DOHH2 (cell line): ENCODE measurements around the gene ANP32E.
"Not testable (repeated sequence)": the region's sequence is repeated elsewhere in the genome, so short reads cannot be mapped to it uniquely, and the experiment has no call there.

Experiments
- CTCF ChIP-seq: fragments of 200-600 bp; sonication (generic); IDR thresholded peaks from one replicate; pipeline ENCODE4 v1.5.1; 2014; ENCODE audit warnings: antibody characterized with exemption, mild to moderate bottlenecking, low read depth, low read length; ENCODE audit not compliant: poor library complexity, severe bottlenecking
- EZH2phosphoT487 ChIP-seq: fragments of 200-600 bp; sonication (generic); IDR thresholded peaks from 2 replicates; pipeline ENCODE4 v1.6.1; 2017; ENCODE audit warnings: borderline replicate concordance, mild to moderate bottlenecking, antibody characterized with exemption, low read length, moderate library complexity, mixed read lengths

- TF ChIP-seq CTCF, EZH2phosphoT487: not testable (repeated sequence)
Measured at GRCh38 chr1:150208460-150208859, 27.5 kb downstream of the ANP32E start.
